IPS-18c (cell line): ENCODE data around the gene ABCC4.

Source experiments
- H3K4me3 ChIP-seq: 2 replicates; pipeline ENCODE4 v1.7.0; 2013; ENCODE audit warnings: low read depth, mild to moderate bottlenecking, low read length, moderate library complexity; ENCODE audit not compliant: insufficient read depth
- H3K9me3 ChIP-seq: one replicate; pipeline ENCODE4 v1.6.1; 2013; ENCODE audit warnings: mild to moderate bottlenecking, low read length, moderate library complexity; ENCODE audit not compliant: control insufficient read depth, insufficient read depth

Gene ABCC4

DNA sequence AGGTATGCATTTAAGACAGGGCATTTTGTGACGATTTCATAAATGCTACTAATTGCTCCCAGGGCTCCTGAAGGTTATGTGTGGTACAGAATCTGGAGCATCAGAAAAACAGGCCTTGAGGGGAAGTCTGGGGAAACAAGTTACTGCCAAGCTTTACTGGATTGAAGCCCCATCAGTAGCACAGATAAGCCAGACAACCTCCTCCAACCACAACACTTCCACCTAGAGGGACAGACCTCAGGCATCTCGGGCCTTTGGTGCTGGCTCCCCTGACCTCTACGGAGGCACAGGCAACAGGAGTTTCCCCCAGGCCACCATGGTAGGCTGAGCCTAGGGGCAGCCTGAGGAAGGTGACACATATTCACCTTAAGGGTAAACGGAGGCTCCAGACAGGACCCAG, 54.1 kb downstream of the ABCC4 start:
- Histone ChIP-seq H3K4me3 (no peak overlapping the region), H3K9me3 (no peaks in the 10 kb centered on the region)

DNA sequence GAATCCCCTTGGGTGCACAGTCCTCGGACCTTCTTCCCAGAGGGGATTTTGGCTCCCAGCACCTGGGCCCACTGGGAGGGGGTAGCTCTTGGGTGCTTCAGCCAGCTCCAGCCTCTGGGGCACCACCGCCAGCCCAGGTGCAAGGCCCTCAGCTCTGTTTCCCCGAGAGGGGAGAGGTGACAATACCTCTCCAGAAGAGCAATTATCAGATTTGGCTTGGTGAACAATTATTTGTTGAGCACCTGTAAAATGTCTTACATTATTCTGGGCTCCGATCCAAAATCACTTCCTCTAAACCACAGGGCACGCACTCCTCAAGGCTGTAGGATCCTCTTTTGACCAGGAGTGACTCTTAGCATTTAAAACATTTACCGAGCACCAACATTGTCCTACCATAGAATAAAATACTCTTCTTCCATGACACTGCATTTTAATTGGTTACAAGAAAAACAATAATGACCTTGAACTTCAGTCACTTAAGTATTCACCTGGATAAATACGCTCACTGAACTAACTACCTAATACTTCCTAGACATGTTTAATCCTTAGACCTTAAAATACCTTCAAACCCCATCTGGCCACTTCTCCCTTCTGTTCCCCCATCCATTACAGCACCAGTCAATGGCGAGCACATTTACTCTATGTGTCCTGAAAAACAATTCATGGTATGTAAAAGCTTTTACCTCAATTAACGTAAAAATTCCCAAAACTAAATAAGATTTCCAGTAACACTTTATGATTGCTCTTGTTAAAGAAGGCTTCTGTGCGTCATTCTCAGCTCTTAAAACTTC, 54.8 kb downstream of the ABCC4 start:
- Histone ChIP-seq H3K9me3 (no peaks in the 10 kb centered on the region), H3K4me3 (no peak overlapping the region)

DNA sequence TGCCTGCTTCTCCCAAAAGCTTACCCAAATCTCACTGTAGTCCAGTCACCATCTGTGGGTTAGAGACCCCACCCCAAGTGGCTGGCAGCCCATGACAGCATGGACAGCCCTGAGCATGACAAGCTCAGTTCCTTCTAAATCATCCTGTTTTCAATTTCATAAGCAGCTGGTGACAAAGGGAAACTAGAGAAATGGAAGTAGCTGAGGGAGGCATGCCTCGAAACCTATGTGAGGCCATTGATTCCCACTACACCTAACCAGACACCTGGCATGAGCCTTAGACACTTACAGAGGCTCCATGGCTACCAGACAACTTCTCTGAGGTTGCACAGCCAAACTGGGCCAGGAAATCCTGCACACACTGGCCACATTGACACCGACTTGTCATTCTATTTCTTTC, 56.2 kb downstream of the ABCC4 start:
- H3K4me3 ChIP-seq: no peak overlapping the region

DNA sequence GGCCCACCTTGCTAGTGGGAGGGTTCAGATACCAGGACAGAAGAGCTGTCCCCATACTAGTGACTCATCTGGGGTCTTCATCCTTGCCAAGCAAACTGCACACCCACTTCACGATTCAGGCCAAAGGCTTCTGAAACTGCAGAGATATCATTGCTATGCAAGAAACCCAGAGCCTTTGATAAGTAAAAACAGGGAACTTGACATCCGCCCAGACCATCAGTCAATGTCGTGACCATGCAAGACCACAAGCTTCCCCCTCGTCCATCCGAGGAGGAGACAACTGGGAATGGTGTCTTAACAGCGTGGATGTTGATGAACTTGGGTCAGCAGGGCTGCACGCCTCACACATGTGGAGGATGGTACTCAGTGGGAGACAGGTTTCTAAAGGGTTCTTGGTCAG, 58.0 kb downstream of the ABCC4 start:
- H3K9me3 ChIP-seq: no peaks in the 10 kb centered on the region
- no peak overlapping the region for H3K4me3 ChIP-seq

More for the DNA sequence above, 56.2 kb downstream of the ABCC4 start:
- H3K9me3 ChIP-seq: no peaks in the 10 kb centered on the region

DNA sequence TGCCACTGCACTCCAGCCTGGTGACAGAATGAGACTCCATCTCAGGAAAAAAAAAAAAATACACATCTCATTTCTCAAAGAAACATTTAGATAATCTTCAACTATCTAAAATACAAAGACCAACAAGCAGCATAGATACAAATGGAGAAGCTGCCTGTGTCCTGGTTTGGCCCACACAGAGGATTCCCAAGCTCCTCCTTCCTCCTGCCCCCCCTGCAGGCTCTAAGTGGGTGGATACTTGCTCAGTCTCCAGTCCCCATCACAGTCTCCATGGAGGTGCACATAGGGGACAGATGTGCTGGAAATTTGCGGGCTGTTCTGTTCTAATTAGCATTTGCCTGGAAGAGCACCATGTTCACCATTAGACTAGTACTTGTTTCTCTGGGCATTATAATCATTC, 59.9 kb downstream of the ABCC4 start:
- no peak overlapping the region for H3K4me3 ChIP-seq

DNA sequence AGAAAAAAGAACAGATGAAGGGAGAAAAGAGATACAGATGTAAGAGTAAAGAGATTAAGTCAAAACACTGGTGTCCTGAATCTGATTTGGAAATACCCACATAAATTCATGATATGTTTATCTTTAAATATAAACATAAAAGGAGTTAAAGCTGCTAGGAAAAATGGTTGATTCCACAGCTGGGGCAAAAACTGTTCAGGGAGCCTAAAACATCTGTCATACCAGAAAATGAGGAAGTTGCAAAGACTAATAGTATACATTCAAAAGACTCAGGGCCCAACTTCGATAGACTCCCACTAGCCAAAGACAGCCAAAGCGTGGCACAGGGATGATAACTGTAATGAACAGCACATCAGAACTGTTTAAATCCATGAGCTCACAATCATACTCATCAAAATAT, 62.0 kb downstream of the ABCC4 start:
- no peak overlapping the region for H3K4me3 ChIP-seq
- H3K9me3 ChIP-seq: no peaks in the 10 kb centered on the region

More for the DNA sequence above, 59.9 kb downstream of the ABCC4 start:
- no peaks in the 10 kb centered on the region for H3K9me3 ChIP-seq

DNA sequence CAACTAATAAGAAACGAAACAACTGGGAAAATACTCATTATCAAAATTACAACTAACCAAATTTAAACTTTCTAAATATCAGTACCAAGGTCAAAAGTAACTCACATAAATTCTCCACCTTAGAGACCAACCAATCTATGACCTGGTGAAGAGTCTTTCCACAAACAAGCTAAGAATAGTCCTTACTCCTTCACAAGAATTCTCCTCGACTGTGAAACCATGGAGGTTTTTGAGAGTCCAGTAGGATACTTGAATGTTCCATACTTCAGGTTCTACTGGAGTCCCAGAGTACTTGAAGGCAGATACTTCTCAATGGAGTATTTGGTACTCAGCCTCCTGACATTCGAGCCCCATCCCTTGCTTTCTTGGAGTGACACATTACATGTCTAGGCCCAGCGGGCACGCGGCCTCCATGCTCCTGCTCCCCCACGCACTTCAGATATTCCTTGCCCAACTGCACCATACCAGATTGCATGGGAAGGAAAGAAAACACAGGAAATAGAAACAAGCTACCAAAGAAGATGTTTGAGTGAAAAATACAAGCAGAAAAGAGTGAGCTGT, 63.9 kb downstream of the ABCC4 start:
- no peaks in the 10 kb centered on the region for H3K9me3 ChIP-seq
- H3K4me3 ChIP-seq: no peak overlapping the region

DNA sequence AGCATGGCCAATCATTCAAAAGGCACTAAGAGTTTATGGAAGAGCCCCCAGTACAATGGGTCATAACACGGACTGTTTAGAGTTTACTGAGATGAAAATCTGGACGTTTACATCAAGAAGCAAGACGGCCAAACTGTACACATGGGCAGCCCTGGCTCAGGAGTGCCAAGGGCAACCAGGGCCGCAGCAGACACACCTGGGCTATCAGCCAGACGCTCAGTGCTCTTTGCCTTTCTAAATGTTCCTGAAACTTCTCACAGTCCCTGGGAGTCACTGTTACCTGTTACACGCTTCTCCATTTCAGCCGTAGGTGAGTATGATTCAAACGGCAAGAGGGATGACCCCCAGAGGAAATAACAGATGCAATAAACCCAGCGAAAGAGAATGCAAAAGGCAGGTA, 64.5 kb downstream of the ABCC4 start:
- H3K4me3 ChIP-seq: no peak overlapping the region
- no peaks in the 10 kb centered on the region for H3K9me3 ChIP-seq

DNA sequence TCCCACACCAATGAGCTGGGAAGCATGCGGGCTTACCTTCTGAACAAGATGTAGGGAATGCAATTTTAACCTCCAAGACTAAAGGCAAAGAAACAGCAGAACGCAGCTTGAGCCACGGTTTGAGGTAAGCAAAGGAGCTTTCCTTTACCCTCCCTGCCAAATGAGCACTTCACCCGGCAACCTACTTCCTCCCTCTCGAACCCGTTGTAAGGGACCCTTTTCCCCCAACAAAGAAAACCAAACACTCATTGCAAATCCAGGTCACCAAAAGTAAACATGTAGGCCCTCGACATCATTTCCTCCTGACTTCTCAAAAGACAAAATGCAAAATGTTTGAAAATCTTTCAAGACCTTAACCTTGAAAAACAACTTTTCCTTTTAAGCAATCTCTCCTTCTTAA, 65.3 kb downstream of the ABCC4 start:
- Histone ChIP-seq H3K4me3 (no peak overlapping the region), H3K9me3 (no peaks in the 10 kb centered on the region)

DNA sequence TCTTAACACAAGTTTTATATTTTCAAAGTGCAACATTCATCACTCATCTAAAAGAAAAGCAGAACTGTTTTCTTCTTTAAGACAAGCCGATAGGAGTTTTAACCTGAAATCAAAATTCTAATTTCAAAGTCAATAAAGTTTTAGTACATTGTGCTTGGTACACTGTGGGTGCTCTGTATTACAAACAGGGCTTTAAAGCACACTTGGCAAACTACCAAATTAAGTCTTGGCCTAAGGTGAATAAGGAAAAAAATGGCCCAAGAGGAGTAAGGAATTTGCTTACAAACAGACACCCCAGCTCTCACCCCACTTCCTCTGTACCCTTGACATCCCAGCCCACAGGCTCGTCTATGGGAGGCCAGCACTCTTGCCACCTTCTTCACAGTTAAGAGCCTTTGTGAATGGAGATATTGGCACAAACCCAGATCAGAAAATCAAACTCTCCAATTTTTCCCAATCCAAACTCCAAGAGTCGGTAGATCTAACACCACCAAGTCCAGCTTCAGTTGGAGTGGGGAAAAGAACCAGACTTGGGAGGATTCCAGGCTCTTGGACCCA, 66.0 kb downstream of the ABCC4 start:
- H3K9me3 ChIP-seq: no peaks in the 10 kb centered on the region
- H3K4me3 ChIP-seq: no peak overlapping the region

DNA sequence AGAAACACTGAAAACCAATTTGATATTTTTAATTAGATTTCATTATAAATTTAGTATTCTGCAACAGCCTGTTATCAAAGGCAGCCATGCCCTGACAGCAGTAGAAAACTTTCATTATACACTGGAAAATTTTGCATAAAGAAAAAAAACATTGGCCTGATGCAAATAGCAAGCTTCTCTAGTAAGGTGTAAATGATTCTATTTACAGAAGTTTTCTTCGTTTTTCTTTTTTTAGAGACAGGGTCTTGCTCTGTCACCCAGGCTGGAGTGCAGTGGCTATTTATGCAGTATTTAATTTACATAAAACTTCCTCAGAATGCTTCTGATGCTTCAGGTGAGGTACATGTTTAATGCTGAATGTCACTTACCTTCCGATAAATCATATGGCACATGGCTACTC, 67.0 kb downstream of the ABCC4 start:
- Histone ChIP-seq H3K4me3 (no peak overlapping the region), H3K9me3 (no peaks in the 10 kb centered on the region)

DNA sequence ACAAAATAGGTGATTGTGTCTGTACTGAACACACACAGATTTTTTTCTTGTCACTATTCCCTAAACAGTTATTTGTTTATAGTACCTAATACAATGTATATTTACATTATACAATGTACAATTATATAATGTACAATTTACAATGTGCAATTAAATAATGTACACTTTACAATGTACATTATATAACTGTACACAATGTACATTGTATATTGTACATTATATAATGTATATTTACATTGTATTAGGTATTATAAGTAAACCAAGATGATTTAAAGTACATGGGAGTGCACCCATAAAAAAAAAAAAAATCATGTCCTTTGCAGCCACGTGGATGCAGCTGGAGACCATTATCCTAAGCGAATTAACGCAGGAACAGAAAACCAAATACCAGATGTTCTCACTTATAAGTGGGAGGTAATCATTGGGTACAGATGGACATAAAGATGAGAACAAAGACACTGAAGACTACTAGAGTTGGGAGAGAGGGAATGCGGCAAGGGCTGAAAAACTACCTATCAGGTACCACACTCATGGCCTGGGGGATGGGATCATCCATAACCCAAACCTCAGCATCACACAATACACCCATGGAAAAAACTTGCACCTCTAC, 68.1 kb downstream of the ABCC4 start:
- Histone ChIP-seq H3K9me3 (no peaks in the 10 kb centered on the region), H3K4me3 (no peak overlapping the region)

DNA sequence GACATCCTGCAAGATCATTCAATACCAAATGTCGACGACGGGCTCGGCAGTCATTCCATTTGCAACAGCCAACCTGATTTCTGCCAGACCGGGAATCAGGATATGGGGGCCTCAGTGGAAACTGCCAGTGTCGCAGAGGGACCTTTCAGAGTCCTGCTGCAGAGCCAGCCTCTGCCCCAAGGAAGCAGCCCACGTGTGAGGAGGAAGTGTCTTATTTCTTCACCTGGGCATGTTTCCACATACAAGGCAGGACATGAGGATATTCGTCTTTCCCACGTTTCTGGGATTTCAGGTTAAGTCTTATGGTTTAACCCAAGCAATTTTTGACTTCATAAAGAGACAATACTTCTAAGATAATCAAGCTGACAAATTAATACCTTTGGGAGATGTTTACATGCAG, 69.9 kb downstream of the ABCC4 start:
- no peak overlapping the region for H3K4me3 ChIP-seq
- H3K9me3 ChIP-seq: no peaks in the 10 kb centered on the region

DNA sequence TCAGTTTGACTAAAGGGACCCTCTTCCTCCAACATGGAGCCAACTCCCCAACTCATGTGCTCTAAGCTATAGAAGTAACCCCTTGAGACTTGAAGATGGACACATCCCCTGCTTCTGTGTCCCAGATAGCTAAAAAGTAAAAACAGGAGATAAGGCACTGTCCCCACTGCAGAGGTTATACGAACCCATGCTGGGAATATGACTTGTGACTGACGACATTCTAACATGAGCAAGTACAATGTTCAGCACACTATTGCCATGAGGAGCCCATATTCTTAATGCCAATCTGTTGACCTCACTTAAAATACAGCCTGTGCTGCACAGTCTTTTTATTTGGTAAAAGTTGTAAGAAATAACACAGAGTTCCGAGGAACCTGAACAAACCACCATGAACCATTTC, 71.4 kb downstream of the ABCC4 start:
- Histone ChIP-seq H3K9me3 (no peaks in the 10 kb centered on the region), H3K4me3 (no peak overlapping the region)

DNA sequence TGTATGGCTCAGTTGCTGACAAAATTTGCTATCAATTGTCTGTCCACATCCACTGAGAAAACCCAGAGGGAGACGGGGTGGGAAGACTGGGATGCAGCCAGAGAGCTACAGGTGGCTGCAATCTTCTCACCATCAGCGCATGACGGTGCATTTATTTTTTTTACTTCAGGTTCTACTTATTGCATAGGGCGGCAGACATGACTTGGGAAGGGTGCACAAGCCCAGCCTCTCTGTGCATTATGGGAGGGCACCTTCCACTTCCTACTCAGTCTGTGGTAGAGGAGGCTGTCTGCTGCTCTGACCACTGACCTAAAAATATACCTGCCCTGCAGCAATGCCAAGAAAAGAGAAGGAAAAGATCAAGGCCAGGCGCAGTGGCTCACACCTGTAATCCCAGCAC, 73.1 kb downstream of the ABCC4 start:
- Histone ChIP-seq H3K9me3 (no peaks in the 10 kb centered on the region), H3K4me3 (no peak overlapping the region)

DNA sequence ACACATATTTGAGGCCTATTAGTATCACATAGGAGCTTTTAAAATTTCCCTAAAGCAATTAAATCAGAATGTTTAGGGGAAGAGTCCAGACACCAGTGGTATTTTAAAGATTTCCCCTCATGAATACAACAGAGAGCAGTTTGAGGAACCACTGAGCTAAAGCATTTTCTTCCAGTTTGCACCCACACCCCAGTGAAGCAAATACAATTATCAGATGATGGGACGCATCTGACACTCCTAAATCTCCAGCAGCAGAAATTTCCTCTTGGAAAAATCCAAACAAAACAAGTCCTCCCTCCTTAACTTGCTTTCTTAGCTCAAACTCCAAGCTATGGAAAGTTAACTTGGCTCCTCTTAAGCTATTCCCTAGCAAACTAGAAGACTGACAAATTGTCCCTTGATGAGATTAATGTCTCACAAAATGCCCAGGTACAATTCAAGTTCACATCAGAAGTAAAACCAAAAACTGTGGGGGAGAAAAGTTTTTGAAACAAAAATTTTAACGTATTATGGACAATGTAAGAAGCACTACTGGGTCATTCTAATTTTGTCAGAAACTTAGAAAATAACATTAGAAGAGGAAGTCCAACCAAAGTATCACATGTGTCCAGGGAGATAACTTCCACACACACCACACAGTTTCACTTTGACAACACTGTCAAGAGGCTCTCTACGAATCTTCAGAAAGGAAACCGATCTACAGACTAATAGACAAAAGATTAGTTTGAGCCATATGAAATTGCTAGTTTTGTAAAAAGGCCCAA, 74.1 kb downstream of the ABCC4 start:
- Histone ChIP-seq H3K9me3 (no peaks in the 10 kb centered on the region), H3K4me3 (no peak overlapping the region)

DNA sequence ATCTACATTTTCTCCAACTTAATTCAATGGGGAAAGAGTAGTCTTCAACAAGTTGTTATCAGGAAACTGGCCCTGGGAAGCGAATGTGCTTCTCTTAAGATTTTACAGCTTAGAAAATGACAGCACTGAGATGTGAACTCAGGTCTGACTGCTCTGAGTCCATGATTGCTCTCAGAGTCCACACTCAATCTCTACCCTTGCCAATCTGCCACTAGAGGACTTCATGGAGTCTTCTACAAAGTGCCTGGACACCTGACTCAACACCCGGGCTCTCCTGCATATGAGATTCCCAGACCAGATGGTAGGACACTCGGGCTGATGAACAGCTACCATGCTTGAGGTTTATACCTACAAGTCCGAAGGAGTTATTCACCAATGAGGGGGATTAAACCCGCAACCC, 74.8 kb downstream of the ABCC4 start:
- Histone ChIP-seq H3K4me3 (no peak overlapping the region), H3K9me3 (no peaks in the 10 kb centered on the region)

DNA sequence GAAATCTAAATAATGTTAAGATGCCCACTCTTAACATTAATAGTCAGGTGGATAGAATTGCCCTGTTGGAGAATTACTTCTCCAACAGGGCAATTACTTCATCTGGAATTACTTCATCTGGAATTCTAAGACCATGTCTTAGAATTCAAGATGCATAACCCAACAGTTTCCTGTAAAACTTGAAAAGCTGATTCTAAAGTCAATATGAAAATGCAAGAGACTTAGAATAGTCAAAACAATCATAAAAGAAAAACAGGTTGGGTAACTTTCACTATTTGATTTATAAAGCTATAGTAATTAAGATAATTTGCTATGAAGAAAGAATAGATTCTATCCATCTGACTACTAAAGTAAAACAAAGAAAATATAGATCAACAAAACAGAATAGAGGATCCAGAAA, 75.2 kb downstream of the ABCC4 start:
- Histone ChIP-seq H3K4me3 (no peak overlapping the region), H3K9me3 (no peaks in the 10 kb centered on the region)
